ENCODE results near the gene BPGM.

DNA sequence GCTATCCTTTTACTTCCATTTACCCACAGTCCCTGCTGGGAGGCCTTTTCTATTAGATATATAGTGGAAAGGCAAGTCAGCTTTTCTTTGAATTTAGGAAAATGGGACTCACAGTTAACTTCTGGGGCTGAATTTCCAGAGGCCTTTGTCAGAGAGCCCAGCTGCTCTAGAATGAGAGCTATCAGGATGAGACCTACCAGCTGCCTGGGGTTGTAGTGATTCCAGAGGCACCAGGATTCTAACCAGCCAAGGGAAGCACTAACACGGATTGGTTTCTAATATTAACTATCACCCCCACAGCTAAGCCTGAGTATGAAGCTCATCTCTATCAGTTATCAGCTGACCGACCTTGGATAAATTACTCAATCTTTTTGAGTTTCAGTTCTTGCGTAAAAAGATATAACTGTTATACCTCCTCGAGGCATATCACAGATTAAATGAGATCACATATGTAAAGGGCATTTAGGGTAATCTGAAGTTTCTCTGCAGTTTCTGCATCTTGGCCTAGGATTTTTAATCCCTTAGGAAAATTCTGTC, 76.2 kb downstream of the BPGM start:
- TF ChIP-seq, protein P1, sequence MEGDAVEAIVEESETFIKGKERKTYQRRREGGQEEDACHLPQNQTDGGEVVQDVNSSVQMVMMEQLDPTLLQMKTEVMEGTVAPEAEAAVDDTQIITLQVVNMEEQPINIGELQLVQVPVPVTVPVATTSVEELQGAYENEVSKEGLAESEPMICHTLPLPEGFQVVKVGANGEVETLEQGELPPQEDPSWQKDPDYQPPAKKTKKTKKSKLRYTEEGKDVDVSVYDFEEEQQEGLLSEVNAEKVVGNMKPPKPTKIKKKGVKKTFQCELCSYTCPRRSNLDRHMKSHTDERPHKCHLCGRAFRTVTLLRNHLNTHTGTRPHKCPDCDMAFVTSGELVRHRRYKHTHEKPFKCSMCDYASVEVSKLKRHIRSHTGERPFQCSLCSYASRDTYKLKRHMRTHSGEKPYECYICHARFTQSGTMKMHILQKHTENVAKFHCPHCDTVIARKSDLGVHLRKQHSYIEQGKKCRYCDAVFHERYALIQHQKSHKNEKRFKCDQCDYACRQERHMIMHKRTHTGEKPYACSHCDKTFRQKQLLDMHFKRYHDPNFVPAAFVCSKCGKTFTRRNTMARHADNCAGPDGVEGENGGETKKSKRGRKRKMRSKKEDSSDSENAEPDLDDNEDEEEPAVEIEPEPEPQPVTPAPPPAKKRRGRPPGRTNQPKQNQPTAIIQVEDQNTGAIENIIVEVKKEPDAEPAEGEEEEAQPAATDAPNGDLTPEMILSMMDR (IDR thresholded peaks at IDR 0.05), result no peak
- no peak for TF ChIP-seq POLR2A (IDR thresholded peaks at IDR 0.05)

Data from lower leg skin (tissue), 3 donors.